H1 (cell line): ENCODE results near the gene CNTN6.

Source experiments
- ATF2 ChIP-seq: IDR thresholded peaks from 2 replicates; pipeline ENCODE4 v1.6.1; 2012; ENCODE audit warnings: low read length, inconsistent platforms
- ATF3 ChIP-seq: IDR thresholded peaks from 2 replicates; pipeline ENCODE4 v1.6.1; 2011; ENCODE audit warnings: low read depth, mild to moderate bottlenecking, low read length; ENCODE audit not compliant: insufficient read depth
- CREB1 ChIP-seq: IDR thresholded peaks from 2 replicates; pipeline ENCODE4 v1.6.1; 2012; ENCODE audit warnings: inconsistent platforms
- CTCF ChIP-seq, 3 experiments: IDR thresholded peaks; 1 replicate in 2 of 3; 2 replicates in 1 of 3; pipeline versions ENCODE4 v1.5.1 to v1.6.1; 2011; ENCODE audit warnings: low read length in 3 of 3, mild to moderate bottlenecking in 3 of 3, inconsistent platforms in 2 of 3, low read depth in 1 of 3, moderate library complexity in 1 of 3; ENCODE audit not compliant: insufficient read depth in 1 of 3; ENCODE audit errors: control extremely low read depth in 1 of 3
- EP300 ChIP-seq, 2 experiments: IDR thresholded peaks; 1 replicate in 1 of 2; 2 replicates in 1 of 2; pipeline ENCODE4 v1.6.1; 2011 to 2012; ENCODE audit warnings: low read depth in 2 of 2, low read length in 2 of 2, mild to moderate bottlenecking in 2 of 2, borderline replicate concordance in 1 of 2, inconsistent platforms in 1 of 2, moderate library complexity in 1 of 2
- EZH2 ChIP-seq: fragments of 200-600 bp; sonication (generic); IDR thresholded peaks from 2 replicates; pipeline ENCODE4 v1.7.1; 2012; ENCODE audit warnings: low read depth, mild to moderate bottlenecking, moderate library complexity, low read length, inconsistent platforms; ENCODE audit not compliant: severe bottlenecking
- POLR2AphosphoS5 ChIP-seq: IDR thresholded peaks from 2 replicates; pipeline ENCODE4 v1.6.1; 2011; ENCODE audit warnings: low read depth, low read length
- SUZ12 ChIP-seq: fragments of 200-600 bp; sonication (generic); IDR thresholded peaks from 2 replicates; pipeline ENCODE4 v1.6.1; 2012; ENCODE audit warnings: mild to moderate bottlenecking, inconsistent platforms, low read length, moderate library complexity, mixed read lengths
- TAF7 ChIP-seq: optimal IDR thresholded peaks from 2 replicates; pipeline ENCODE3; 2011; ENCODE audit warnings: low read depth, mild to moderate bottlenecking, inconsistent platforms, low read length, moderate library complexity, borderline replicate concordance
- TCF12 ChIP-seq: IDR thresholded peaks from 2 replicates; pipeline ENCODE4 v1.6.1; 2011; ENCODE audit warnings: low read depth, mild to moderate bottlenecking, low read length
- USF2 ChIP-seq: IDR thresholded peaks from 2 replicates; pipeline ENCODE4 v1.6.1; 2011; ENCODE audit warnings: low read length, improper control_type of control experiment

- TF ChIP-seq ATF3 (no peak), POLR2AphosphoS5 (no peak), CTCF (IDR thresholded peaks at IDR 0.05; ENCODE audit: control extremely low read depth in 1 of 3, insufficient read depth in 1 of 3, low read depth in 1 of 3, low read length in 3 of 3) (no peak), USF2 (no peak), TAF7 (no peak), CREB1 (no peak), SUZ12 (no peak), TCF12 (no peak), EZH2 (no peak), EP300 (IDR thresholded peaks at IDR 0.05; ENCODE audit: borderline replicate concordance in 1 of 2, low read depth in 2 of 2, low read length in 2 of 2) (no peak), ATF2 (no peak)
Measured at GRCh38 chr3:1164101-1164500, 71.3 kb downstream of the CNTN6 start.
